ENCODE data around the gene FRG2B.
"Not testable (repeated sequence)": the region's sequence is repeated elsewhere in the genome, so short reads cannot be mapped to it uniquely, and the experiment has no call there.

The FRG2B gene

GRCh38 chr10:133626695-133627094 lies at the start of gene FRG2B:
Gene FRG2B (minus strand): TSS chr10:133626795. CDS start chr10:133626742, 53 bp downstream.
- intact Hi-C loops (cut with DNase I); DNase-seq: not testable (repeated sequence)

- intact Hi-C loops (cut with DNase I); DNase-seq: not testable (repeated sequence)
Observed at GRCh38 chr10:133667446-133667845, 40.9 kb upstream of the FRG2B start.

- intact Hi-C loops (cut with DNase I); DNase-seq: not testable (repeated sequence)
Observed at GRCh38 chr10:133663544-133664160, 37.1 kb upstream of the FRG2B start.

GRCh38 chr10:133661122-133661521 lies 34.5 kb upstream of the FRG2B start:
- DNase-seq; intact Hi-C loops (cut with DNase I): not testable (repeated sequence)

GRCh38 chr10:133660516-133660915 lies 33.9 kb upstream of the FRG2B start:
- intact Hi-C loops (cut with DNase I) = not testable (repeated sequence)
- peak in 2 of 10 donors; percentile 27 to 59 for DNase-seq

- intact Hi-C loops (cut with DNase I) = not testable (repeated sequence)
Observed at GRCh38 chr10:133657276-133657675, 30.7 kb upstream of the FRG2B start.

GRCh38 chr10:133648872-133649455 lies 22.4 kb upstream of the FRG2B start:
- intact Hi-C loops (cut with DNase I) = not testable (repeated sequence)
- peak in 5 of 10 donors; percentile 8 to 94 (median 13) for DNase-seq

More at GRCh38 chr10:133657276-133657675, 30.7 kb upstream of the FRG2B start:
- DNase-seq = peak in 1 of 10 donors; percentile 21

- intact Hi-C loops (cut with DNase I); DNase-seq: not testable (repeated sequence)
Observed at GRCh38 chr10:133647075-133647748, 20.6 kb upstream of the FRG2B start.

- peak in 1 of 10 donors; percentile 18 for DNase-seq
- intact Hi-C loops (cut with DNase I) = not testable (repeated sequence)
Observed at GRCh38 chr10:133637846-133638235, 11.2 kb upstream of the FRG2B start.

- intact Hi-C loops (cut with DNase I) = not testable (repeated sequence)
- peak in 1 of 10 donors; percentile 24 for DNase-seq
Observed at GRCh38 chr10:133637202-133637845, 10.7 kb upstream of the FRG2B start.

GRCh38 chr10:133630723-133631249 lies 4.2 kb upstream of the FRG2B start:
- DNase-seq = not testable (repeated sequence)

GRCh38 chr10:133622544-133622943 lies 4.1 kb downstream of the FRG2B start:
- intact Hi-C loops (cut with DNase I) = not testable (repeated sequence)

More at GRCh38 chr10:133630723-133631249, 4.2 kb upstream of the FRG2B start:
- intact Hi-C loops (cut with DNase I) = not testable (repeated sequence)

GRCh38 chr10:133618851-133619250 lies 7.7 kb downstream of the FRG2B start:
- intact Hi-C loops (cut with DNase I) = no loop called here
- no peak for DNase-seq

More at GRCh38 chr10:133622544-133622943, 4.1 kb downstream of the FRG2B start:
- not testable (repeated sequence) for DNase-seq

GRCh38 chr10:133617196-133617595 lies 9.4 kb downstream of the FRG2B start:
- DNase-seq = no peak
- intact Hi-C loops (cut with DNase I) = no loop called here

- no peak for DNase-seq
- intact Hi-C loops (cut with DNase I) = no loop called here
Observed at GRCh38 chr10:133616371-133617130, 10.0 kb downstream of the FRG2B start.

- DNase-seq = no peak
- intact Hi-C loops (cut with DNase I) = no loop called here
Observed at GRCh38 chr10:133614830-133615580, 11.6 kb downstream of the FRG2B start.

- no peak for DNase-seq
- intact Hi-C loops (cut with DNase I) = no loop called here
Observed at GRCh38 chr10:133613699-133614098, 12.9 kb downstream of the FRG2B start.

GRCh38 chr10:133611079-133611478 lies 15.5 kb downstream of the FRG2B start:
- no peak for DNase-seq
- intact Hi-C loops (cut with DNase I) = no loop called here

- no peak for DNase-seq
- intact Hi-C loops (cut with DNase I) = no loop called here
Observed at GRCh38 chr10:133608855-133609254, 17.7 kb downstream of the FRG2B start.

All from posterior cingulate gyrus (tissue), 11 donors.